ENCODE data around the gene RAB44.

The RAB44 gene

GRCh38 chr6:36700071-36700812 lies 2.6 kb downstream of the RAB44 start:
- Histone ChIP-seq H2AFZ (no peak overlapping the region), H3K9me3 (ENCODE audit: control insufficient read depth, low read length) (no peaks in the 10 kb centered on the region), H3K79me2 (no peaks in the 10 kb centered on the region), H3K4me1 (no peaks in the 10 kb centered on the region), H3K27ac (no peak overlapping the region), H3K27me3 (ENCODE audit: control insufficient read depth, insufficient read depth, low read length) (no peaks in the 10 kb centered on the region), H3K4me2 (ENCODE audit: low read length) (no peak overlapping the region), H3K4me3 (ENCODE audit: low read depth, low read length) (no peak overlapping the region), H3K36me3 (ENCODE audit: control insufficient read depth, insufficient read depth, low read length) (no peaks in the 10 kb centered on the region), H3K9ac (no peak overlapping the region)
- TF ChIP-seq, protein P1, sequence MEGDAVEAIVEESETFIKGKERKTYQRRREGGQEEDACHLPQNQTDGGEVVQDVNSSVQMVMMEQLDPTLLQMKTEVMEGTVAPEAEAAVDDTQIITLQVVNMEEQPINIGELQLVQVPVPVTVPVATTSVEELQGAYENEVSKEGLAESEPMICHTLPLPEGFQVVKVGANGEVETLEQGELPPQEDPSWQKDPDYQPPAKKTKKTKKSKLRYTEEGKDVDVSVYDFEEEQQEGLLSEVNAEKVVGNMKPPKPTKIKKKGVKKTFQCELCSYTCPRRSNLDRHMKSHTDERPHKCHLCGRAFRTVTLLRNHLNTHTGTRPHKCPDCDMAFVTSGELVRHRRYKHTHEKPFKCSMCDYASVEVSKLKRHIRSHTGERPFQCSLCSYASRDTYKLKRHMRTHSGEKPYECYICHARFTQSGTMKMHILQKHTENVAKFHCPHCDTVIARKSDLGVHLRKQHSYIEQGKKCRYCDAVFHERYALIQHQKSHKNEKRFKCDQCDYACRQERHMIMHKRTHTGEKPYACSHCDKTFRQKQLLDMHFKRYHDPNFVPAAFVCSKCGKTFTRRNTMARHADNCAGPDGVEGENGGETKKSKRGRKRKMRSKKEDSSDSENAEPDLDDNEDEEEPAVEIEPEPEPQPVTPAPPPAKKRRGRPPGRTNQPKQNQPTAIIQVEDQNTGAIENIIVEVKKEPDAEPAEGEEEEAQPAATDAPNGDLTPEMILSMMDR (IDR thresholded peaks at IDR 0.05), result no peak

DNA sequence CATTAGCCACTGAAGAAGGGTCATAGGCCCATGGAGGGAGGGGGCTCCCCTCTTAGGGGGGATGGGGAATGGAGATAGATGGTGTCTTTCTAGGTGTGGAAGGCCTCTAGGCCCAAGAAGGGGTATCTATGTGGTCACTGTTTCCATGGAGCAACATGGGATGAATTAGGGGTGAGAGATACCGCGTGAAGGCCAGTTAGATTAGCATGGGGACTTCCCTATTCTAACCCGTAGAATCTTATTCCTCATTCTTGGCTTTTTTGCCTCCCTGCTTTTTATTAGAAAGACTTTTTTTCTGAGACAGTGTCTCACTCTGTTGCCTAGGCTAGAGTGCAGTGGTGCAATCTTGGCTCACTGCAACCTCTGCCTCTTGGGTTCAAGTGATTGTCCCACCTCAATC lies 3.2 kb downstream of the RAB44 start:
- Histone ChIP-seq H3K9me3 (ENCODE audit: control insufficient read depth, low read length) (no peaks in the 10 kb centered on the region), H3K36me3 (ENCODE audit: control insufficient read depth, insufficient read depth, low read length) (no peaks in the 10 kb centered on the region), H3K4me1 (no peaks in the 10 kb centered on the region), H3K4me2 (ENCODE audit: low read length) (no peak overlapping the region), H3K4me3 (ENCODE audit: low read depth, low read length) (no peak overlapping the region), H2AFZ (no peak overlapping the region), H3K9ac (no peak overlapping the region), H3K79me2 (no peaks in the 10 kb centered on the region), H3K27me3 (ENCODE audit: control insufficient read depth, insufficient read depth, low read length) (no peaks in the 10 kb centered on the region), H3K27ac (no peak overlapping the region)
- TF ChIP-seq, protein P1 (IDR thresholded peaks at IDR 0.05), result no peak

- H3K36me3 ChIP-seq (ENCODE audit: control insufficient read depth, insufficient read depth, low read length), result no peaks in the 10 kb centered on the region
- no peak overlapping the region for H3K4me3 ChIP-seq (ENCODE audit: low read depth, low read length)
- TF ChIP-seq, protein P1 (IDR thresholded peaks at IDR 0.05), result no peak
- H3K4me2 ChIP-seq (ENCODE audit: low read length), result no peak overlapping the region
- no peak overlapping the region for H3K9ac ChIP-seq
- H3K27me3 ChIP-seq (ENCODE audit: control insufficient read depth, insufficient read depth, low read length), result no peaks in the 10 kb centered on the region
- H3K9me3 ChIP-seq (ENCODE audit: control insufficient read depth, low read length), result no peaks in the 10 kb centered on the region
- H2AFZ ChIP-seq, result no peak overlapping the region
- no peaks in the 10 kb centered on the region for H3K79me2 ChIP-seq
- no peak overlapping the region for H3K27ac ChIP-seq
- no peaks in the 10 kb centered on the region for H3K4me1 ChIP-seq
These were observed 3.9 kb downstream of the RAB44 start for GRCh38 chr6:36701401-36701991.

DNA sequence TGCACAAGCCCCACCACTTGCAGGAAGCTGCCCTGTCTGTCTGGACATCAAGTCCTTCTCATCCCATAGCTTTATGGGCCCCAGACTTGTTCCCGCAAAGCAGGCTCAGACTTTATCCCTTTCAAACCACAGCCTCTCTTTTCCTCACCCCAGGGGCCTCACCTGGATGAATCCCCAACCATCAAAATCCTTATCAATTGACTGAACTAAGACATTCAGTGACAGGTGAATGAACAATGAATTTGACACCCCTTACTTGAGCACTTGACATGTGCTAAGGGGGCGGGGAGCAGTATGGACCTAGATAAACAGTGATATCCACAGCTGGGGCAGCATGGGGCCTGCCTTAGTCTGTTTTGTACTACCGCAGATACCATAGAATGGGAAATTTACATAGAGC lies 5.0 kb downstream of the RAB44 start:
- Histone ChIP-seq H3K4me3 (ENCODE audit: low read depth, low read length) (no peak overlapping the region), H3K27ac (no peak overlapping the region), H3K27me3 (ENCODE audit: control insufficient read depth, insufficient read depth, low read length) (no peaks in the 10 kb centered on the region), H3K4me1 (no peaks in the 10 kb centered on the region), H3K4me2 (ENCODE audit: low read length) (no peak overlapping the region), H2AFZ (no peak overlapping the region), H3K36me3 (ENCODE audit: control insufficient read depth, insufficient read depth, low read length) (no peaks in the 10 kb centered on the region), H3K9ac (no peak overlapping the region), H3K79me2 (no peaks in the 10 kb centered on the region), H3K9me3 (ENCODE audit: control insufficient read depth, low read length) (no peaks in the 10 kb centered on the region)
- TF ChIP-seq, protein P1 (IDR thresholded peaks at IDR 0.05), result no peak

Measured in parathyroid adenoma (tissue), 2 donors.